B cell (primary cell): ENCODE measurements around the gene DTX3. TPM values are rescaled to one million over a fixed set of nuclear protein-coding genes. Genes with fewer than 3 reads are reported as not detected.

ENCODE experiments used
- ATAC-seq: fragments of 200-7000 bp; cut with Tn5 transposase; one replicate; pipeline ENCODE4 v1.10.0; 2021; ENCODE audit warnings: low read depth, mild to moderate bottlenecking, moderate number of reproducible peaks, moderate library complexity
- CTCF ChIA-PET: fragments of 350-600 bp; sonication (Branson Sonifier 250); formaldehyde crosslinking; loops from one replicate; lab custom pipeline; 2021; ENCODE audit warnings: antibody characterized with exemption, inconsistent platforms; lab: Charles Lee
- POLR2A ChIA-PET: fragments of 350-600 bp; sonication (Branson Sonifier 250); formaldehyde crosslinking; loops from one replicate; lab custom pipeline; 2021; ENCODE audit warnings: antibody characterized with exemption; lab: Charles Lee
- DNase-seq: peaks from one replicate; pipeline ENCODE4 v3.0.0; 2013
- H2AFZ ChIP-seq: 2 replicates; pipeline ENCODE4 v1.6.1; 2012; ENCODE audit warnings: mild to moderate bottlenecking, low read depth, low read length; ENCODE audit not compliant: insufficient read depth, poor library complexity, severe bottlenecking
- H3K27ac ChIP-seq, 2 donors: 1 replicate in 1 of 2; 2 replicates in 1 of 2; pipeline ENCODE4 v1.5.1; 2012 to 2013; ENCODE audit warnings: low read length in 2 of 2, mild to moderate bottlenecking in 2 of 2, moderate library complexity in 1 of 2
- H3K27me3 ChIP-seq, 4 experiments: fragments of 200-600 bp in 1 of 4; sonication (generic) in 1 of 4; replicated peaks in 1 of 4; 1 replicate in 2 of 4; 2 replicates in 2 of 4; pipeline versions ENCODE4 v1.6.1 to v1.7.0; 2013 to 2016; ENCODE audit warnings: low read length in 3 of 4, mild to moderate bottlenecking in 2 of 4, mixed read lengths in 1 of 4, moderate library complexity in 1 of 4; ENCODE audit not compliant: insufficient read depth in 4 of 4, control insufficient read depth in 3 of 4; ENCODE audit errors: control extremely low read depth in 1 of 4
- H3K36me3 ChIP-seq, 2 experiments: replicated peaks in 1 of 2; 1 replicate in 1 of 2; 2 replicates in 1 of 2; pipeline versions ENCODE4 v1.6.1 to v1.7.1; 2013; ENCODE audit warnings: low read length in 1 of 2; ENCODE audit not compliant: insufficient read depth in 2 of 2, control insufficient read depth in 1 of 2; ENCODE audit errors: control extremely low read depth in 1 of 2, extremely low read depth in 1 of 2
- H3K4me1 ChIP-seq, 2 donors: fragments of 200-600 bp in 1 of 2; sonication (generic) in 1 of 2; 1 replicate in 1 of 2; 2 replicates in 1 of 2; pipeline versions ENCODE4 v1.5.1 to v1.6.1; 2013 to 2017; ENCODE audit warnings: low read length in 2 of 2; ENCODE audit not compliant: control insufficient read depth in 2 of 2, insufficient read depth in 2 of 2
- H3K4me2 ChIP-seq: replicated peaks from 2 replicates; pipeline ENCODE3; 2012; ENCODE audit warnings: mild to moderate bottlenecking, low read depth, low read length; ENCODE audit not compliant: poor library complexity, severe bottlenecking
- H3K4me3 ChIP-seq, 5 experiments: fragments of 200-600 bp in 1 of 5; sonication (generic) in 1 of 5; 1 replicate in 3 of 5; 2 replicates in 2 of 5; pipeline versions ENCODE4 v1.5.1 to v1.7.0; 2011 to 2016; ENCODE audit warnings: low read length in 4 of 5, mild to moderate bottlenecking in 4 of 5, low read depth in 2 of 5, control low read depth in 1 of 5, moderate library complexity in 1 of 5; ENCODE audit not compliant: insufficient read depth in 1 of 5; ENCODE audit errors: control extremely low read depth in 1 of 5, extremely low read depth in 1 of 5
- H3K79me2 ChIP-seq: fragments of 200-600 bp; sonication (generic); one replicate; pipeline ENCODE4 v1.6.0; 2016; ENCODE audit warnings: low read length; ENCODE audit not compliant: control insufficient read depth, insufficient read depth
- H3K9ac ChIP-seq: fragments of 200-600 bp; sonication (generic); 2 replicates; pipeline ENCODE4 v1.6.1; 2017; ENCODE audit warnings: mild to moderate bottlenecking, low read length, moderate library complexity
- H3K9me3 ChIP-seq, 3 donors: one replicate each; pipeline versions ENCODE4 v1.6.1 to v1.7.1; 2013; ENCODE audit warnings: low read length in 2 of 3; ENCODE audit not compliant: control insufficient read depth in 2 of 3, insufficient read depth in 1 of 3; ENCODE audit errors: control extremely low read depth in 1 of 3
- H4K20me1 ChIP-seq: 2 replicates; pipeline ENCODE4 v1.6.0; 2012; ENCODE audit warnings: mild to moderate bottlenecking, low read length; ENCODE audit not compliant: insufficient read depth, control insufficient read depth, poor library complexity, severe bottlenecking
- H3K27ac Mint-ChIP-seq: one replicate; pipeline ENCODE4 v1.8.0; 2021; ENCODE audit warnings: mixed read lengths
- H3K27me3 Mint-ChIP-seq: one replicate; pipeline ENCODE4 v1.8.0; 2021; ENCODE audit warnings: mixed read lengths
- H3K4me1 Mint-ChIP-seq: one replicate; pipeline ENCODE4 v1.8.0; 2021; ENCODE audit warnings: mixed read lengths
- H3K4me3 Mint-ChIP-seq: one replicate; pipeline ENCODE4 v1.8.0; 2021; ENCODE audit warnings: mixed read lengths
- H3K9me3 Mint-ChIP-seq: one replicate; pipeline ENCODE4 v1.8.0; 2022; ENCODE audit warnings: mixed read lengths; ENCODE audit not compliant: insufficient read depth
- CTCF ChIP-seq: fragments of 200-600 bp; IDR thresholded peaks from one replicate; pipeline ENCODE4 v1.8.0; 2022; ENCODE audit warnings: antibody characterized with exemption, mild to moderate bottlenecking
- EZH2 ChIP-seq: IDR thresholded peaks from 2 replicates; pipeline ENCODE4 v1.6.1; 2012; ENCODE audit warnings: borderline replicate concordance, low read depth, mild to moderate bottlenecking, moderate library complexity, low read length; ENCODE audit not compliant: insufficient read depth, poor library complexity, severe bottlenecking
- whole genome bisulfite sequencing: methylation state at CpG from one replicate; pipeline ENCODE4 v1.1.5; 2013; ENCODE audit warnings: missing lambda C conversion rate; ENCODE audit not compliant: insufficient coverage; 5-methylcytosine and 5-hydroxymethylcytosine counted together
- intact Hi-C: fragments of 100-400 bp; cut with micrococcal nuclease; formaldehyde crosslinking; loops from one replicate; pipeline ENCODE4 v1.10.0; 2022
- polyA plus RNA-seq: library from polyadenylated mRNA; depleted of rRNA; stranded (reverse); fragments of >200 nt; gene quantifications from 2 replicates; pipeline ENCODE4 v1.2.3, GENCODE V29; 2012
- total RNA-seq, 2 donors: library from RNA; stranded (reverse); fragments of 120-200 nt in 1 of 2; gene quantifications; 1 replicate in 1 of 2; 2 replicates in 1 of 2; pipeline versions ENCODE4 v1.2.3 to v1.2.4, GENCODE V29; 2013 to 2022

DTX3 gene
- total and polyA plus RNA-seq, 2 donors (not counting 1 experiment from before 2014, with no cell fraction given) = 3.5 to 7.3 TPM

GRCh38 chr12:57629897-57630471, 25.4 kb downstream of the DTX3 start:
- H3K9ac ChIP-seq = no peak overlapping the region
- TF ChIP-seq CTCF (no peak), EZH2 (no peak)
- Mint-ChIP-seq H3K4me3 (no peak overlapping the region), H3K4me1 (peaks cover 25% of the 10 kb centered on the region), H3K9me3 (no peaks in the 10 kb centered on the region), H3K27me3 (peaks cover 67% of the 10 kb centered on the region), H3K27ac (no peak overlapping the region)
- no peak overlapping the region for H3K4me2 ChIP-seq
- H4K20me1 ChIP-seq = no peaks in the 10 kb centered on the region
- H3K36me3 ChIP-seq = no peaks in the 10 kb centered on the region
- ATAC-seq = no peak
- no peak overlapping the region for H3K4me3 ChIP-seq
- H2AFZ ChIP-seq = no peak overlapping the region
- DNase-seq = peak; percentile 12
- H3K27ac ChIP-seq = no peak overlapping the region
- ChIA-PET CTCF (interaction anchor here (0.8 to 1.9 kb wide), 6 partner anchors 8 to 73 kb away, joined by 3 to 9 read pairs (median 4); no protein-coding TSS in a partner anchor), POLR2A (no interaction called here)
- H3K27me3 ChIP-seq = peaks cover 0 to 89% (median 68%) of the 10 kb centered on the region in 4 experiments
- WGBS = 69% methylated on average over 2 of the region's 5 CpGs
- peaks cover 27 to 39% of the 10 kb centered on the region in 2 donors for H3K4me1 ChIP-seq
- intact Hi-C loops = loop anchor here (5.0 kb wide), 2 partner anchors 62 to 112 kb away; partner anchors contain the start of gene OS9
- peaks cover 0 to 8% (median 0%) of the 10 kb centered on the region in 3 donors for H3K9me3 ChIP-seq
- H3K79me2 ChIP-seq = no peaks in the 10 kb centered on the region

DNA sequence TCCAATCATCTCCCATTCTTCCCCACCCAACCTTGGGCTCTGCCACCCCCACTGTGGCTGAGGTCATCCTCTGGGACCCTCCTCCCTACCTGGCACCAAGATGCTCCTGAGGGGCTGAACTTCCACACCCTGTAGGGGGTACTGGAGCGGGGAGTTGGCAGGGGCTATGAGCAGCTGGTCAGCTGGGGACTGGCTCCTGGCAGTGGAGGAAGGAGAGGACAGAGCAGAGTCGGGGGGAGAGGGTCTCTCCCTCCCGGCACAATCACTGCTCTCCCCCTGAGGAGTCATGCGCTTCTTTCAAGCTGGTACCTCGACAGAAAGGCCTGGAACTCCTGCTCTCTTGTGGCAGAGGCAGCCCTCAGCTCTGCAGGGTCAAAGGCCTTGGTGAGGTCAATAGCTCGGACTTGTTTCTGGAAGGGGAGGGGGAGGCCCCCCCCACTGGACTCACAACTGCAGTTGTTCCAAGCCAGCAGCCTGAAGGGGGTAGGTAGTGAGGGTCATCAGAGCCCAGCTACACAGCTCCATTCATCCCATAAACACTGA, 26.3 kb downstream of the DTX3 start:
- DNase-seq = peak; percentile 13
- intact Hi-C loops = loop anchor here (5.0 kb wide), 2 partner anchors 61 to 111 kb away; partner anchors contain the start of gene OS9

More for the DNA sequence above, 26.3 kb downstream of the DTX3 start:
- H3K27me3 Mint-ChIP-seq = peaks cover 62% of the 10 kb centered on the region
- POLR2A ChIA-PET = no interaction called here
- CTCF ChIA-PET = interaction anchor here (1.1 to 1.9 kb wide), 8 partner anchors 9 to 72 kb away, joined by 3 to 9 read pairs (median 4); no protein-coding TSS in a partner anchor
- no peaks in the 10 kb centered on the region for H3K36me3 ChIP-seq
- peaks cover 0 to 87% (median 59%) of the 10 kb centered on the region in 4 experiments for H3K27me3 ChIP-seq
- H3K27ac Mint-ChIP-seq = no peak overlapping the region
- H3K9me3 ChIP-seq = peaks cover 0 to 8% (median 0%) of the 10 kb centered on the region in 3 donors
- TF ChIP-seq CTCF (no peak), EZH2 (no peak)
- H2AFZ ChIP-seq = no peak overlapping the region
- peak overlapping the region; percentile 11 for H3K4me3 Mint-ChIP-seq
- H3K4me3 ChIP-seq = no peak overlapping the region
- WGBS = 69% methylated on average over 4 of the region's 6 CpGs
- H3K27ac ChIP-seq = no peak overlapping the region
- H4K20me1 ChIP-seq = no peaks in the 10 kb centered on the region
- H3K9ac ChIP-seq = no peak overlapping the region
- H3K9me3 Mint-ChIP-seq = no peaks in the 10 kb centered on the region
- H3K4me2 ChIP-seq = no peak overlapping the region
- ATAC-seq = no peak
- peaks cover 27% of the 10 kb centered on the region for H3K4me1 Mint-ChIP-seq
- H3K4me1 ChIP-seq = peaks cover 27 to 36% of the 10 kb centered on the region in 2 donors
- H3K79me2 ChIP-seq = no peaks in the 10 kb centered on the region
